ENCODE results near the gene XYLT1.

XYLT1 gene

DNA sequence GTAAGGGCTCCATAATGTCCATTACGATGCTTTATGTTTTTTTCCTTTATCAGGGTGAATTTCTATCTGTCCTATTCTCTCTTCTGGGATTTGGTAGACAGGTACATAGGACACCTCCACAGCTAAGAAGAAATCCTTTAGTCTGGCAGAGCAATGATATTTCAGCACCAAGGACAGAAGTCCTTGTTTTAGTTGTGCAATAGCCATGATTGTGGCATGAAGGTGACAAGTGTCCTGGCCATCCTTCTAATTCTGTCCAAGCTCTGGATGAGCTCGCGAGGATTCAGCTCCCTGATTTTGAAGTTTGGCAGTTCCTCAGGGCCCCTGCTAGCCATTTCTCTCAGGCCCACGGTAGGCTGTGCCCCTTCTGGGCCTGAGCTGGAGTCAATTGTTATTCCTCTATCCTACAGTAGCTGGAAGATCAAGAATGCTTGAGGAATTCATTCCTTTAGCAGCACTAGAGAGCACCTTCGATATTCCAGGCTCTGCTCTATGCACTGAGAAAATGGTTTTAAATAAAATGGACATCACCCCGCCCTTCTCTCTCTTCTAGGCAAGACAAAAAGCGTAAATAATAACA is 320.8 kb downstream of the XYLT1 start:
- no peak for DNase-seq (ENCODE audit: low read depth in 2 of 2)

DNA sequence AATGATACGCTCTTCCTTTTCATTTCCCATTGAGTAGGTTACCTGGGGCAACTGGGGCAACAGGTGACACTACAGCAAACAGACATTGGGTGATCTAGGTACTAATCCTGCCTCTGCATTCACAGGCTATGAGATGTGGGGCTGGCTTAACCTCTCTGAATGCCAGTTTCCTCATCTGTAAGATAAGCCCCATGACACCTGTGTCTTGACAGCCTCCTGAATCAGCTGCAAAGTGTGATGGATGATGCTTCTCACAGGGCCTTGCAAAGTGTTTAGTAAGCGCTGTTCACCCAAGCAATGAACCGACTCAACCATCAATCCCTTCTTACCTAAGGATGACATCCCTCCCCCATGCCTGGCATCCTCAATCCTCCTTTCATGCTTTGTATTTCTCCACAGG is 322.8 kb downstream of the XYLT1 start:
- no peak for DNase-seq (ENCODE audit: low read depth in 2 of 2)

GRCh38 chr16:17145029-17145428 is 325.7 kb downstream of the XYLT1 start:
- no peak for DNase-seq (ENCODE audit: low read depth in 2 of 2)

DNA sequence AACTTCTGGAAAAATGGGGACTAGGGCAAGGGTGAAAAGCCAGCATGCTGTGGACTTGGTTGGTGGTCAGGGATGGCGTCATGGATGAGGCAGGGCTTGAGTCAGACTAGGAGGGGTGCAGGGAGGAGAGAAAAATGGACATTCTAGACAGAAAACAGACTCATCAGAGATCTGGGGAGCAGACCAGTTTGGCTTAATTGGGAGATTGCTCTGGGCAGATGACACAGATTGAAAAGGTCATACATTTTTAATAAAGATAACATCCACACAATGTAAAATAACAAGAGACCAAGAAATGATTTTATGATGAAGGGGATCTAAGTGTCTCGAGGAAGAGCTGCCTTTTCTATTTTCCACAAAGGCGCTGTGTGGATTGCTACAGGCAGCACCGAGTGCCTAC is 326.3 kb downstream of the XYLT1 start:
- no peak for DNase-seq (ENCODE audit: low read depth in 2 of 2)

- no peak for DNase-seq (ENCODE audit: low read depth in 2 of 2)
These were observed 327.0 kb downstream of the XYLT1 start for GRCh38 chr16:17143546-17144419.

GRCh38 chr16:17138801-17139200 is 332.0 kb downstream of the XYLT1 start:
- no peak for DNase-seq (ENCODE audit: low read depth in 2 of 2)

DNA sequence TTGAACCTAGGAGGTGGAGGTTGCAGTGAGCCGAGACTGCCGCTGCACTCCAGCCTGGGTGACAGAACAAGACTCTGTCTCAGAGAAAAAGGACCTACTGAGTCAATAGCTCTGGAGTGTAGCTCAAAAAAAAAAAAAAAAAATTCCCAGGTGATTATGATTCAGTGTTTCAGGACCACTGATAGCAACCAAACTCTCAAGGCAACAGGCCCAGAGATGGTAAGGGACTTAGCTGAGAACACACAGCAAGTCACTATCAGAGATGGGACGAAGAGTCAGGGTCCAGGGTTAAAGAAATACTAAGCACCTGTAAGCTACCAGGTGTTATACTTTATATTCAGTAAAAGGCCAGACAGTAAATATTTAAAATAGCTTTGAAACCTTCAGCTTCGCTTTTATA is 335.3 kb downstream of the XYLT1 start:
- no peak for DNase-seq (ENCODE audit: low read depth in 2 of 2)

DNA sequence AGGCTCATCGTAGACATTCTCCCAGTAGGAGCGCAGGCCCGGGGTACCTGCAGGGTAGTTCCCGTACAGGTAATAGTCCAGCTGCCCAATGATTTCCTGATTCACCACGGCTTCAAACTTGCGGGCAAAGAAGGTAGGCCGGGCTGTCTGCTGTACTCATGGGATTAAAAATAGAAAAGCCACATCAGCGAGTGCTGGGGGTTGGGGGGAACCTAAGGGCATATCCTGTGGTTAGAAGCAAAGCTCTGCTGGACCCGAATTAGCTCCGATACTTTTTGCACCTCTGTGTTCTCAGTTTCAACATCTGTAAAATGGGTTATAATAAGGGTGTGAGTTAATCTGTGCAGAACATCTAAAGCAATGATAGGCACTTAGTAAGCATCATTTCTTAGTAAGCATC is 336.2 kb downstream of the XYLT1 start:
- no peak for DNase-seq (ENCODE audit: low read depth in 2 of 2)

- DNase-seq (ENCODE audit: low read depth in 2 of 2), result no peak
These were observed 336.9 kb downstream of the XYLT1 start for GRCh38 chr16:17133851-17134250.

DNA sequence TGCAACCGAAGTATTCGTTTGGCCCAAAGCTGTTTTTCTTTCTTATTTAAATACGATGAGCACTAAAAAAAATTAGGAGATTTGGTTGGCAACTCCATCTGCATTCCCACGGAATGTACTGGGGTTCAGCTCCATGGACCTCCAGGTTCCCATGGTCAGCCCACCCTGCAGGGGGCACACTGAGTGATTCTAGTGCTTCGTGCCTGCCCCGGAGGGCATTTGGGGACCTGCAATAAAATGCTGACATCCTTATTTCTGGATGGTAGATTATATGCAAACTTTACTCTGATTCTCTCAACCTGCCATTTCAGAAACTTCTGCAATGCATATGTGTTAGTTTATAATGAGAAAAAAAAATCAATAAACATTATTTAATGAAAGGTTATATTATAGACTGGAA is 339.4 kb downstream of the XYLT1 start:
- no peak for DNase-seq (ENCODE audit: low read depth in 2 of 2)

DNA sequence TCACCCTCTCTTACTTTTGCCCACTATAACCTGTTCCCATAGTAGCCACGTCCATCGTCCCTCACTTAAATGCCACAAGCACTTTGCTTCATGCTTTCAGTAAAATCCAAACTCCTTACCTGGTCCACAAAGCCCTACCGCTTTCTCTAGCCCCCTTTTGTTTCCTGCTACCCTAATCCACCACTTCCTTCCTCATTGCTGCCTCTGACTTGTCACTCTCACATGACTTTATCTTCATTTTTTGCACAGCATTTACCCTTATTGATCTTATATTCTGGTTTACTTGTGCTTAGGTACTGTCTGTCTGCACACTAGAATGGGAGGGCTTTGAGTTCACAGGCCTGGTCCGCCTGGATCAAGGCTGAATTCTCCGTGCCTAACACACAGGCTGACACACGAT is 340.0 kb downstream of the XYLT1 start:
- DNase-seq (ENCODE audit: low read depth in 2 of 2), result no peak

DNA sequence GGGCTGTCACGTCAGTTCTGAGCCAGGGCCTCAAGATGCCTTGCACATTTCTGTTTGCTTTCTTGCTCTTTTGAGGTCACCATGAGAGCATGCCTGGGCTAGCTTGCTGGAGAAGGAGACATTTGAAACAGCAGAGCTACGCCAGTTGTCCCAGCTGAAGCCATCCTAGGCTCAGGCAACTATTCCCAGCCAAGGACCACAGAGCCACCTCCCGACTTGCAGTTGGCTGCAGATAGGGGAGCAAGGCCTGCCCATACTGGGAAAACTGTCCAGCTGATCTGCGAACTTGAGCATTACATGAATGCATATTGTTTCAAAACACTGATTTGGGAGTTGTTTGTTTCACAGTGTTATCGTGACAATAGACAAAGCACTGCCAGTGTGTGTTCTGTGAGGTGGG is 340.8 kb downstream of the XYLT1 start:
- DNase-seq (ENCODE audit: low read depth in 2 of 2), result no peak

- DNase-seq (ENCODE audit: low read depth in 2 of 2), result no peak
These were observed 342.0 kb downstream of the XYLT1 start for GRCh38 chr16:17128791-17129190.

DNA sequence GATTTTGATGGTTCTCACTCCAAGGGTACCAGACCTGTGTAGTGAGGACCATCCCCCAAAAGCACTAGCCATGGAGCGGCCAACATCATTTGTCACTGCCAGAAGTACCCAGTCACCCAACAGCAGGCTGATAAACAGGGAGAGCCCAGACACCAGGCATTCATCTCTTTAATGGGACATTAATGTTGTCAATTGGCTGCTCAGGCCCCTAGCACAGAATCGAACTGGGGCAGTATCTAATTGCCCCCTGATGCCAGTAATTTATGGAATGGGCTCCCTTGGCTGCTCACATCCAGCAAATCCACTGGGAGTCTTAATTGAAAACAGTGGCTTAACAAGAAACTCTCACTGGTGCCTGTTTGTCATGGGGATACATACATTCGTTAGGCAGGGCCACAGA is 344.6 kb downstream of the XYLT1 start:
- no peak for DNase-seq (ENCODE audit: low read depth in 2 of 2)

DNA sequence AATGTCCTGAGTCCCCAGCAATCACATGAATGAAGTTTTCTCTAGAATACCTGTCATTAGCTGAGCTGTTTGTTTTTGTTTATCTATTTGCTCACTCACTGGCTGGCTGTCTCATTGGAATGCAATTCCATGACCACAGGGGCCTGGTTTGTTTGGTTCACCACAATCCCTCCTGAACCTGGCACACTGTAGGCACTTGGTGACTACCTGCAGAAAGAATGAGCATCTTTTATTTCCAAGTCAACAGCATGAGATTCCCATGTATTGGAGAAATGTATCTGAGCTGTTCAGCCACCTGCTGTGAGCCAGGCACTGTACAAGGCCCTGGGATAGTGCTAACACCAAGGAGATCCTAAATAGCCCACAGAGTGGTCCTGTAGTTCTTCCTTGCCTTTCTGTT is 345.1 kb downstream of the XYLT1 start:
- no peak for DNase-seq (ENCODE audit: low read depth in 2 of 2)

DNA sequence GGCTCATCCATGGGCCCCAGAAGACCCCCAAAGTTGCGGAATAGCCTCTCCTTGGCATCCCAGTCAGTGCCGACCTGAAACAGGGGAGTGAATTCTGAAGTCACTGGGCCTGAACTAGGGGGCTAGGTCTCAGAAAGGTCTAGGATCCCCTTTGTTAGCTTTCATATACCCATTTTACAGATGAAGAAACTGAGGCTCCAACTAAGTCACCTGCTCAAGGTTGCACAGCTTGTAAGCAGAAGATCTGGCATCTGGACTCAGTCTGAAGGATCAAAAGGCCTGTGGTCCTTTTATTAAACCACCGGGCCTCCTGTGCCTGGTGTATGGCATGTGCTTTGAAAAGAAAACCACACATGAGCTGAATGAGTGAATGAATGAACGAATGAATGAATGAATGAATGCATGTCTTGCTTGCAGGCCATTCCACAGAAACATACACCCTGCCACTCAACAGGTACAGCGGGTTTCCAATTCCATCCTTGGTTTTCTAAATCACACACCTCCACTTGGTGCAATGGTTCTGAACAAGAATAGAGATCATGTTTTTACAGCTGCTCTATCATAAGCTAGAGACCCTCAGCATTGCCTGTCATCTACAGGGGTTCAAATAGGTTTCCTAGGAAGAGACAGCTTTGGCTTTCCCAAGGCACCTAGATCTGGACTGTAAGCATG is 352.7 kb downstream of the XYLT1 start:
- DNase-seq (ENCODE audit: low read depth in 2 of 2), result no peak

- DNase-seq (ENCODE audit: low read depth in 2 of 2), result no peak
These were observed 354.0 kb downstream of the XYLT1 start for GRCh38 chr16:17116595-17117322.

DNA sequence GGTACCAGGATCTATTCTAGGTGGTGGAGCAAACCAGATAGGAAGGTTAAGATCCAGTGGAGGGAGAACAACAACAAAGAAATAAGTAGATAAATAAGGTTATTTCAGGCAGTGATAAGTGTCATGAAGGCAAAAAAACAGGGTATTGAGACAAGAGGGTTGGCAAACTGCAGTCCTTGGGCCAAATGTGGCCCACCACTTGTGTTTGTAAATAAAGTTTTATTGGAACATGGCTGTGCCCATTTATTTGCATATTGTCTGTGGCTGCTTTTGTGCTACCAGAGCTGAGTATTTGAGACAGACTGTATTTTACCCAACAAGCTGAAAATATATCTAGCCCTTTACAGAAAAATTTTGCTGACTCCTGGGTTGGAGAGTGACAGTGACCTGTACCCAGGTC is 361.3 kb downstream of the XYLT1 start:
- no peak for DNase-seq (ENCODE audit: low read depth in 2 of 2)

GRCh38 chr16:17108596-17108995 is 362.2 kb downstream of the XYLT1 start:
- no peak for DNase-seq (ENCODE audit: low read depth in 2 of 2)

- no peak for DNase-seq (ENCODE audit: low read depth in 2 of 2)
These were observed 363.3 kb downstream of the XYLT1 start for GRCh38 chr16:17107450-17107849.

DNA sequence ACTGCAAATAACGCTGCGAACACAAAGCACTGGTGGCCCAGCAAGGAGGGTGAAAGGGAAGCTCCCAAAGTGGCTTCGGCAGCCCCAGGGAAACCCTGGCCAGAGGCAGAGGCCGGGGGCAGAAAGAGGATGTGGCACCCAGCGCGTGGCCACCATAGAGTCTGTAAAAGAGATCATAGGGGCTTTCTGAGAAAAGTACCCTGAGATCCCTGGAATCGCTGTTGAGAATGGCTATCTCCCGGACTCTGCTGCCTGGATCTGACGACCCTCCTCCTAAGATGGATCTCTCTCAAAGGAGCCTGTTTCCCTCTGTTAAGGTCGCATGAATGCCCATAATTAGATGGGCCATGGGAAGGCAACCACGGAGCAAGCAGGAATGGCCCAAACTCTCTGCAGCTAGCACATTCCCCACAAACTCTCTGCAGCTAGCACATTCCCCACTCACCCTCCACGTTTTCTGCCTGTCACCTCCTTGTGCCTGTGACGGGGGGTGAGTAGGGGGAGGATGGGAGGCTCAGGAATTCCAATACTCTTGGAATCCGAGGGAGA is 364.4 kb downstream of the XYLT1 start:
- no peak for DNase-seq (ENCODE audit: low read depth in 2 of 2)

DNA sequence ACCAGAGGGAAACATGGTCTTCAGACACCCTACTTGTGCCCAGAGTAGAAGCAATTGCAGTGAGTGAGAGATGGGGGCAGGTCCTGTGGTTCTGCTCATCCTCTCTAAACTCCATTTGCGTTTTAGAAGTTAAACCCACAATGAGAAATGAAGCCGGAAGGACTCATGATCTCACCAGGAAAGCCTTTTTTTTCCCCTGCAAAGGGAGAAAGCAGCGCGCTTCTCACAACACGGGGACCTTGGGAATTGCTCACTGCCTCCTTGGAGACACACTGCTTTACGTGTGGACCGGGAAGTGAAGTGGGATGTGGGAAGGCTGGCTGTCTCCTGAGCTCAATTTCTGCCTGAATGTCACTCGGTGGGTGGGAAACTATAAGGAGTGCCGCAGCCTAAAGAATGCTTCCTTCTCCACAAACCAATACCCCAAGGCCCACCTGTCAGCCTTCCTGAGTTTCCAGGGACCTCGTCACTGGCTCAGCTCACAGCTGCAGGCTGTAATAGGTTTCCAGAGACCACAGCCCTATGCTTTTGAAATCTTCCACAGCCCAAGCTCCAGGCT is 365.4 kb downstream of the XYLT1 start:
- DNase-seq (ENCODE audit: low read depth in 2 of 2), result no peak
